Measurements from ENCODE around the gene GATB. TPM values are rescaled to one million over a fixed set of nuclear protein-coding genes. Genes with fewer than 3 reads are reported as not detected.

The GATB gene
- total RNA-seq, 2 donors from 2014 or later, result 28.1 to 131 TPM

DNA sequence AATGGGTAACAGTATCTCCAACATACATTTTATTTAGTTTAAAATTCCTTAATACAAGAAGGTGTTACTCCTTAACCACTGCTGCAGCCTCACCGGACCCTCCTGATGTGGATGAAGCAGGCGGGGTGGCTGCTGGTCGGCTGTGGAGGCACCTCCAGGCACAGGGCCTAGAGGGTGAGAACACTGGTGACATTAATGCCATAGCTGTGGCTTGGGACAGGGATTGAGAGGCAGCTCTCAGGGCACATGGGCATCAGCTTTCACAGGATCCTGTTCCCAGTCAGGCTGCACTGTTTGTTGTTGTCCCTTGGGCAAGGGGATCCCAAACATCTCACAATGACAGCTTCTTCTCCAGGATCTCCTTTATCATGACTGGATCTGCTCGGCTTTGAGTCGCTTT lies 90.0 kb downstream of the GATB start:
- H3K4me3 ChIP-seq, result no peak overlapping the region
- H3K4me1 ChIP-seq, result peaks cover 0 to 48% of the 10 kb centered on the region in 2 donors
- no peak for DNase-seq (ENCODE audit: low spot score)
- H3K9me3 ChIP-seq, result no peaks in the 10 kb centered on the region
- no peaks in the 10 kb centered on the region for H3K36me3 ChIP-seq
- H3K27ac ChIP-seq, result peak overlapping the region; percentile 71 to 79
- TF ChIP-seq, protein P1, sequence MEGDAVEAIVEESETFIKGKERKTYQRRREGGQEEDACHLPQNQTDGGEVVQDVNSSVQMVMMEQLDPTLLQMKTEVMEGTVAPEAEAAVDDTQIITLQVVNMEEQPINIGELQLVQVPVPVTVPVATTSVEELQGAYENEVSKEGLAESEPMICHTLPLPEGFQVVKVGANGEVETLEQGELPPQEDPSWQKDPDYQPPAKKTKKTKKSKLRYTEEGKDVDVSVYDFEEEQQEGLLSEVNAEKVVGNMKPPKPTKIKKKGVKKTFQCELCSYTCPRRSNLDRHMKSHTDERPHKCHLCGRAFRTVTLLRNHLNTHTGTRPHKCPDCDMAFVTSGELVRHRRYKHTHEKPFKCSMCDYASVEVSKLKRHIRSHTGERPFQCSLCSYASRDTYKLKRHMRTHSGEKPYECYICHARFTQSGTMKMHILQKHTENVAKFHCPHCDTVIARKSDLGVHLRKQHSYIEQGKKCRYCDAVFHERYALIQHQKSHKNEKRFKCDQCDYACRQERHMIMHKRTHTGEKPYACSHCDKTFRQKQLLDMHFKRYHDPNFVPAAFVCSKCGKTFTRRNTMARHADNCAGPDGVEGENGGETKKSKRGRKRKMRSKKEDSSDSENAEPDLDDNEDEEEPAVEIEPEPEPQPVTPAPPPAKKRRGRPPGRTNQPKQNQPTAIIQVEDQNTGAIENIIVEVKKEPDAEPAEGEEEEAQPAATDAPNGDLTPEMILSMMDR (IDR thresholded peaks at IDR 0.05), result no peak
- H3K27me3 ChIP-seq, result no peaks in the 10 kb centered on the region

DNA sequence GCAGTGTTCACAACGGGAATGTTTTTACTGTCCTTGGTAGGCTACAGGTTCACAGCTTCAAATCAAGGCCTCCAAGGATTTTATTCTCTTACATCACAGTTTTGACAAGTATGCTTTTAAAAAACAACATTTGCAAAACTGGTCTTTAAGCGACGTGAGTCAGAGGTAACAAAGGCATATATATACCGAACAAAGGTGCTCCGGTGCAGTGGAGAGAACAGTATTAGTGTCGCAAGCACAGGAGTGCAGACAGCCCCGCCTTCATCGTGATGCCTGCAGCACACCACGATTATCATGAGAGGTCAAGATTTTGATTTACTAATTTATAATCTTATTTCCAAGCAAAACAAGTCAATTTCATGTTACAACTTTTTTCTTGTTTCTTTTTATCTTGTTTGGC lies 90.8 kb downstream of the GATB start:
- H3K4me1 ChIP-seq, result peaks cover 0 to 41% of the 10 kb centered on the region in 2 donors
- peak overlapping the region in 1 of 2 donors; percentile 79 for H3K27ac ChIP-seq
- DNase-seq (ENCODE audit: low spot score), result no peak
- H3K4me3 ChIP-seq, result no peak overlapping the region
- TF ChIP-seq, protein P1 (IDR thresholded peaks at IDR 0.05), result no peak
- no peaks in the 10 kb centered on the region for H3K36me3 ChIP-seq
- H3K27me3 ChIP-seq, result no peaks in the 10 kb centered on the region
- H3K9me3 ChIP-seq, result no peaks in the 10 kb centered on the region

DNA sequence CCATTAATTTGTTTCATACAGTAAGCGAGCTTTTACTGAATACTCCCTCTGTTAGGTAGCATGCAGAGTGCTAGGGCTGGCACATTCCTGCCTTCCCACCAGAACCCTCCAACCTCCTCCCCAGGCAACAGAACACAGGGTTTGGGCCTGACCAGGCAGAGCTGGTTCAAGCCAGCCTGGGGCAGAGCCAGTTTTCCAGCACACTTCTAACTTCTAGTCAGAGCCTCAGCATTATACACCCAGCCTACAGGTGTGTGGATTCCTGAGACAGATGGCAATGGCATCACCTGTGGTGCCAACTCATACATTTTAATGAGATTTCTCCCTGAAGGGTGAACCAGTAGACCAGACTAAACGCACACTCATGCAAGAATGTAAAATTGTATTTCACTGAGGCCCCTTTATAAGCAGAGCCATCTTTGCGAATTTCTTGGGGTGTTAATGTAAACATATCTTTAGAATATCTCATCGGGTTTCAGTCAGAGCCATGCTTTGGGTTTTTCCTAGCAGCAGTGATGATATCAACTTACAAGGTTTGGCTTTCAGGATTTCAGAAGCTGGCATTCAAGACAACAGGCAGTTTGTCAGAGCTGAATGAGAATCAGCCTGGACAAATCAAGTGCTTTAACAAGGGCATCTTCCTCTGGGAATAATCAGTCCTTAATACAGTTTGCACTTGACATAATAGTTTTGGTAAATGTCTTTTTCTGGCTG lies 92.0 kb downstream of the GATB start:
- no peak for DNase-seq (ENCODE audit: low spot score)
- Histone ChIP-seq H3K36me3 (no peaks in the 10 kb centered on the region), H3K27ac (peak overlapping the region in 1 of 2 donors; percentile 79), H3K9me3 (no peaks in the 10 kb centered on the region), H3K4me1 (peaks cover 0 to 29% of the 10 kb centered on the region in 2 donors), H3K4me3 (no peak overlapping the region), H3K27me3 (no peaks in the 10 kb centered on the region)
- TF ChIP-seq, protein P1 (IDR thresholded peaks at IDR 0.05), result no peak

DNA sequence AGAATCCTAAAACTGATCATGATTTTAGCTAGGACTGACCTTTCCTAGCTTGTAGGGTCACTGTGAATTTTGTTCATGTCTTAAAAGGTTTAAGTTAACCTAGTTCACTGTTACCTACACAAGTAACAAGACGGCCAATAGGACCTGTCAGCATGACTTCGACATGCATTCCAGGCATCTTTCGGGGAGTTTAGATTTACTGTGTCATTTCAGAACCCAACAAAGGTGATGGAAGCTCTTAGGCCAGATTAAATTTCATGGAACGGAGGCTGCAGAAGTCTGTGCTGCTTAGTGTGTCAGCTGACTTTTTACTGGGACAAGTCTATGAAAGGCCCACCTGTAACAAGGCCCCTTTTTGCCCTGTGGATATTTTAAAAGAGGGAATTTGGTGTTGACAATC lies 93.1 kb downstream of the GATB start:
- Histone ChIP-seq H3K27me3 (no peaks in the 10 kb centered on the region), H3K9me3 (no peaks in the 10 kb centered on the region), H3K36me3 (no peaks in the 10 kb centered on the region), H3K4me1 (peaks cover 0 to 23% of the 10 kb centered on the region in 2 donors), H3K27ac (peak overlapping the region in 1 of 2 donors; percentile 79), H3K4me3 (no peak overlapping the region)
- DNase-seq (ENCODE audit: low spot score), result no peak
- TF ChIP-seq, protein P1 (IDR thresholded peaks at IDR 0.05), result no peak

DNA sequence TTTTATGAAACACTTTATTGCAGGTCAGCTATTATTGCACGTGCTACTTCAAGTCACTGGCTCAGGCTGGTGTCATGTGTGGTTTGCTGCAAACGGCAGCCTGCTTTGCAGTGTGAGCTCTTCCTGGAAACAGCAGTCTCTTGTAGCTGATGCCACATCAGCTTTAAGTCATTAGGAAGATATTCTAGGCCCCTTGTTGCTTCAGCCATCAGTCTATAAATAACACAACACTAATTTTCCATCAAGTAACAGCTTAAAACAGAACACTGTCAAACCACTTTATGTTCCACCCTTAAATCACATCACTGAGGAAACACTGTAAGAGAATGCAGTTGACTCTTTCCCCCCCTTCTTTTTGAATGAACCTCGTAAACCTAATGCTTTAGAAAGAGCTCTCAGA lies 93.8 kb downstream of the GATB start:
- peaks cover 0 to 23% of the 10 kb centered on the region in 2 donors for H3K4me1 ChIP-seq
- no peak for DNase-seq (ENCODE audit: low spot score)
- TF ChIP-seq, protein P1 (IDR thresholded peaks at IDR 0.05), result no peak
- no peaks in the 10 kb centered on the region for H3K9me3 ChIP-seq
- no peaks in the 10 kb centered on the region for H3K36me3 ChIP-seq
- peak overlapping the region in 1 of 2 donors; percentile 79 for H3K27ac ChIP-seq
- no peaks in the 10 kb centered on the region for H3K27me3 ChIP-seq
- no peak overlapping the region for H3K4me3 ChIP-seq

DNA sequence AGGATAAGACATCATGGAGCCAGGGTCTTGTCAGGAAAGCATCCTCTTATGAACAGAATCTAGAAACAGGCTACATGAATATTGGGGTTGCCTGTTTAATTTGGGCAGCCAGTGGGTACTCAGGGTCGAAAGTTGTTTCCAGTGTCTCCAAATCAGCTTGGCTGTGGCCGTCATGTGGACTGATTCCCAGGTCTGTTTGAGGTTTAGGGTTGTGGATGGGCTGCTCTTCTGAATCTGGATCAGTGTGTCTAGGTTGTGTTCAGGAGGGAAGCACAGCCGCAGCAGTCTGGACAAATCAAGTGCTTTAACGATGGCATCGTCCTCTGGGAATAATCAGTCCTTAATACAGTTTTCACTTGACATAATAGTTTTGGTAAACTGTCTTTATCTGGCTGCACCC lies 94.3 kb downstream of the GATB start:
- Histone ChIP-seq H3K9me3 (no peaks in the 10 kb centered on the region), H3K27me3 (no peaks in the 10 kb centered on the region), H3K27ac (peak overlapping the region in 1 of 2 donors; percentile 79), H3K36me3 (no peaks in the 10 kb centered on the region), H3K4me1 (peaks cover 0 to 19% of the 10 kb centered on the region in 2 donors), H3K4me3 (no peak overlapping the region)
- TF ChIP-seq, protein P1 (IDR thresholded peaks at IDR 0.05), result no peak
- DNase-seq (ENCODE audit: low spot score), result no peak

Data from right atrium auricular region (tissue), 2 donors.